CD4-positive, alpha-beta T cell treated with Interleukin-12 subunit alpha and Interleukin-12 subunit beta, for 1 hour (primary cell): ENCODE measurements around the gene TPX2.

Experiments used
- DNase-seq: peaks from one replicate; pipeline ENCODE4 v3.0.0-alpha.2; 2020

Gene TPX2

DNA sequence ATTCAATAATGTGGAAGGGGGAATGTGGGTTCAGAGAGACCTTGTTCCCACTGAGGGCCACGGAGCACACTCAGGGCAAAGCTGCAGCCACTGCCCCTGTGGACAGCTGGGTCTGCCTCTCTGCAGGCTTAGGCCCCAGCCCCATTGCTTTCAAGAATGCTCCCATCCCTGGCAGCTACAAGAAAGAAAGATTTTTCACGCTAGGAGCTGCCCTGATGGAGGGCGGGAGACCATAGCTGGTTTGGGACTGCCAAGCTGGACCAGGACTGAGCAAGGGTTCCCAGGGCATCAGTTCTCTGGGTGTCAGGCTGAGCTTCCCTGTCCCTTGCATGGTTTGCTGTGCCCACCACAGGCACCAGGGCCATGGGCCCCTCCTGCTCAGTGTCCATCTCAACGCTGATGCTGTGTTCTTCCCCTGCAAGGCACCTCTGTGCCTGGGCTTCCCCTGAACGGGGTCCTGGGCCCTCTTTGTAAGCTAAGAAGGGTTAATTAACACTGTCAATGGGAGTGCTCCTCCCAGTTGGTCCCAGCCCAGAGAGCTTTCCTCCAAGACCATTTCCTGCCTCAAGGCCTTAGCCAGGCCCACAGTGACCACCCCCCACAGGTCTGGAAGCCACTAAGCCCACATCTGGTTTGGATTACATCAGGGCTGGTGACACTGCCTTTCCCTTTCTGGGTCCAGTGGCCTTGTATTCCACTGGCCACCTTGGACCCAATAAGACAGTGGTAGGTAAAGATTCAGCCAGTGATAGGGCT lies 97.9 kb downstream of the TPX2 start:
- no peak for DNase-seq

DNA sequence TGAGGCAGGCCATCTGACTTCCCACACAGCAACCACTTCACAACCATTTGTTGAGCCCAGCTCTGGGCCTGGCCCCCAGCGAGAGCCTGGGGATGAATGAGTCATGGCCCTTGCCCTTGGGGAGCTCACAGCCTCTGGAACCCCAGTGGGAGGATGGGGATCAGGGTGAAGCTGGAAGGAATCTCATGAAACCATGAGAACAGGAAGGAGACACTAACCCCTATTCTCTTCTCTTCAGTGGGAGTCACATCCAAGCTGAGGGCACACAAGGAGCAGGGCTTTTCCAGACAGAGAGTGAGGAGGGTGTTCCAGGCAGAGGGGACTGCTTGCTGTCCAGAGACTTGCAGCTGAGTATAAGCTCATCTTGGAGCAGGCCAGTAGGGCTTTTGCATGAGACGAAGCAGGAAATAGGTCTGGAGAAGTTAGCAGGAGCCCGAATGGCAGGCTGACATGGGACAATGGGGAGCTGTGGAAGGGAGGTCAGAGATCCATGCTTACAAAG lies 98.9 kb downstream of the TPX2 start:
- no peak for DNase-seq

DNA sequence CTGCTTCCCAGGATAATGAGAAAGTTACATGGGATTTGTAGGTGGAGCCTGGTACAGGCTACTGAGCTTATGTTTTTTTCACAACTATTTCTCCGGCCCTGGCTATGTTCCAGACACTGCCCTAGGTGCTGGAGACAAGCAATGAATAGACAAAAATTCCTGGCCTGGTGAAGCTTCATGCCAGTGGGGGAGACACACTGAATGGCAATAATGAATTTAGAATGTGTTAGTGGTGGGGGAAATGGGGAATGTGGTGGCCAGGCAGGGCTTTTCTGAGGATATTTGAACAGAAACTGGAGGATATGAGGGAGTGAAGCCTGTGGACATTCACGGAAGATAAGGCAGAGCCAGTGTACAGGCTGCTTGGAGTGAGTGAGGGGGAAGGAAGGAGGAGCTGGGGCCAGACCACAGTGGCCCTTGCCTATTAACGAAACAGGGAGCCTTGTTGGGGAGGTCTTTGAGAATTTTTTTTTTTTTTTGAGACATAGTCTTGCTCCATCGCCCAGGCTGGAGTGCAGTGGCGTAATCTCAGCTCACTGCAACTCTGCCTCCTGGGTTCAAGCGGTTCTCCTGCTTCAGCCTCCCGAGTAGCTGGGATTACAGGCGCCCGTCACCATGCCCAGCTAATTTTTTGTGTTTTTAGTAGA lies 99.7 kb downstream of the TPX2 start:
- DNase-seq = no peak

DNA sequence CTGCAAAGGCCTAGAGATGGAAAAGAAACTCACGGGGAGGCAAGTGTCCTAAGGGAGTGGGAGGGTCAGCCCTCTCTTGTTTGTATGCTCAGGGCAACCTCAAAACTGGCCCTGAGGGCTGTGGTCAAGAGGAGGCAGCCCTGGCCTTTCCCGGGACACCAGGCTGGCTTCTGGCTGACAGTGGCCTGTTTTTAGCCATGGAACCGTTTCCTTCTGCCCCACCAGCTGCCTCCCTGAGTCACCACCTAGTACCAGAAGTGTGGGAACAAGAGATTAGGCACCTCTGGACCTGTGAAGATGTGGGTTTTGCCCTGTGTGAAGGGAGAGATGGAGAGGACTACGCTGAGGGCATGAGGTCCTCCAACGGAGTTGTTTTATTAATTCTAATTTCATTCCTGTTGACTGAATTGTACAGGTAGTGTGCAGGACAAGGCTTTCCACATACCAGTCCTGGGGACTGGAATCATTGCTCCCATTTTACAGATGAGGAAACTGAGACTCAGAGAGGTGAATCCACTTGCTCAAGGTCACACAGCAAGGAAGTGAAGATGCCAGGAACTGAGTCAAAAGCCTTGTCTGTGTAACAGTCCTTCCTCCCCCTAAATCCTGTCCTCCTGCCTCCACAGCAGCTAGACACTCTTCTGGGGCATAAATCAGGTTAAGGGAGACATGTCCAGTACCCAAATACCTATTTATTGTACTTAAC lies 100.8 kb downstream of the TPX2 start:
- DNase-seq = no peak

DNA sequence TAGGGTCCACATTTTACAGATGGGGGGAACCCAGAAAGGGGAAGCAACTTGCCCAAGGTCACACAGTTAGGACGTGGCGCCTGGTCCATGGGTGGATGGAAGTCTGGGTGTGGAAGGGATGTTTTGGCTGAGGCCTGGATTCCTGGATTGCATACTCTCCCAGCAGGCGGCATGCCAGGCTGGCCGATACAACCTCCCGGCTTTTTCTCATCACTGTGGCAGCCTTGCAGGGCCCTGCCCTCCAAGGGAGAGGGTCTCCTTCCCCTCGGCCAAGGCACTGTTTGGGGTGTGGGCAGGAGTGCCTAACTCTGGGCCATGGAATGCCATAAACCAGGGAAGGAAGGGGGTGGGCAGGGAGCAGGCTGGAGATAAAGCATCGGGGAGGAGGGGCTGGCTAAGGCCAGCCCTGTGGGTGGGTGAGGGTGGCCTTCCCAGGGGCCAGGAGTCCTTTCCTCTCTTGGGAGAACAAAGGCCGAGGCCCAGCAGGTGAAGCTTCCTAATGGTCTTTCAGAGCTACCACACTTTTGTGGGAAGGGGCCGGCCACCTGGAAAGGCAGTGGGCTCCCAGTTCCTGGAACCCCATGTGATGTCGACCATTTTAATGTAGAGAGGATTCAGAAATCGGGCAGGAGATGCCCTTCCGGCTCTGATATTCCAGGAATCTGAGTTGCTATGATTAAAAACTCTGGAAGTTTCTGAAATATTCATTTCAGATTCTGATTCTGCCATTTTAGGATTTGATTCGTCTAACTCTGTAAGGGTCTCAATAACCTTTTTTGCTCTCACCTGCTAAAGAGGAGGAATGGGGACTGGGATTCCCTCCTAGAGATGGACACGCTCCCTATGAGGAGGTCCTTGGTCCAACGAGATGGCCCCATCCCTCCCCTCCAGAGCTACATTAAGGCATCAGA lies 102.1 kb downstream of the TPX2 start:
- no peak for DNase-seq

DNA sequence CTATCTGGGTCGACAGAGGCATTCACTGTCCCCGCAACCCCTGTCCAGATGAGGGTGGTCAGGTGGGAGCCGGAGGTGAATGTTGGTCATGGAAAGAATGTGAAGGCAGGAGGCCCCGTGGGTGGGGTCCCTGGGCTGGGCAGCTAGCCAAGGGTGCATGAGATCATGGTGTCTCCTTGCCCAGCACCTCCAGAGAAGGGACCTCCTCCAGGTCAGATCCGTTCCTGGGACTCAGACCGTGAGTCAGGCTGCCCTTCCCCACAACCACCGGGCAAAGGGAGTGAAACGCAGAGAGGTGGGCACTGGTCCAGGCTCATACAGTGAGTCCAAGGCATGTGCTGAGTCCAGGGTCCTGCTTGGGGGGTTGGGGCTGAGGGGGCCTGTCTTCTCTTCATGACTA lies 102.8 kb downstream of the TPX2 start:
- DNase-seq = no peak

DNA sequence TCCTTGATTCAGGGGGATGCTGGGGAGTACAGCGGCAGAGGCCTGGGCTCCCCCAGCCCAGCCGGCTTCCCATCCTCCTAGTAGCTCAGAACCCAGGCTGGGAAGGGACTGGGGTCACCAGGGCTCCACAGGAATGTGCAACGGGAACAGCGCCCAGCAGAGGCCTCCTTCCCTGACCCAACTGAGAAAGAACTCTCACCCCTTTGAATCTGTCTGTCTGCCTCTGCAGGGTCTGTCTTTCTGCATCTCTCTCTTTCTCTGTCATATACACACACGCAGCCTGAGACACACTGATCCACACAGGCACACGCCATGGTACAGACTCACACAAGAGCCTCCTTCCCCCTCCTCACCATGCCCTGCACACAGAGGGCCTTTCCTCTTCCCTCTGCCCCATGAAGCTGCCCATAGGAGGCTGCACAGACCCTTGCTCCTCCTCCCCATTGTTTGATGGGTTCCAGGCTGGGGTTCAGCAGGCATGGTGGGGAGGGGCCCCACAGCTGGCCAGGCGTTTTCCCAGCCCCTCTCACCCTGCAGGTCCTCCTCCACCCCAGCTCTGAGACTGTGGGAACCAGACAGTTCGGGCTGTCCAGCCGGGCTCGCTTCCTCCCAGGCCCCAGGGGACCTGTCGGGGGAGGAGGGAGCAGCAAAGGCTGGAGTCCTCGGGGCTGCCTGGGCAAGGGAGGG lies 103.5 kb downstream of the TPX2 start:
- DNase-seq = no peak

DNA sequence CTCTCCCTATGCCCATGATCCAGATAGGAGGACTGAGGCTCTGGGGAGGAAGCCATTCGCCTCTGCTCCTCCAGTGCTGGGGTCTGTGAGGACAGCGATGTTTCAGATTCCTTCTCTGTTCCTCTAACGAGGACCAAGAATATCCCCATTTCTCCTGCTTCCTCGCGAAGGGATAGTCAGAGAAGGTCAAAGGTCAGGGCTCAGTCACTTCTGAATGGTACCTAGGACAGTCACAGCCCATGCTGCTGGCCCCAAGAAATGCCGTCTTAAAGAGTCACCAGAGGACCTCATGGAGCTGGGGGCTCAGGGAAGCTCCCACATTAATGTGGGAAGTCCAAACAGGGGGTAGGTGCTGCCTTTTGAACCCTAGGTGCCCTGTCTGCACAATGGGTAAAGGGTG lies 104.2 kb downstream of the TPX2 start:
- no peak for DNase-seq

DNA sequence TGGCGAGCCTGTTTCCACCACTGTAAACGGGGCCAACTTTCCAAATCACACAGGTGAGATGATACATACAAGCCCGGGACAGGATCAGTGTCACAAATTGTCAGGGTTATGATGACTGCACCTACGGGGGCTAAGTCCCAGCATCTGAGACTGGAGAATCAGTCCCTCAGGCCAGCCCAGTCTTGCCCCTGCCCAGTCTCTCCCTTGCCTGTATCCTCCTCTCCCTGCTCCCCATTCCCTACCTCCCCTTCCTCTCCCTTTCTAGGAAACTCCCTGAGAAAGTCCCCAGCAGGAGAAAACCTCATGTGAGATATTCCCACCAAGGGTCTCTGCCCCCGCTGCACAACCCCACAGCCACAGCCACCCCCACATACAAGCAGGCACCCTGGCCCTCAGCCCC lies 104.8 kb downstream of the TPX2 start:
- no peak for DNase-seq

DNA sequence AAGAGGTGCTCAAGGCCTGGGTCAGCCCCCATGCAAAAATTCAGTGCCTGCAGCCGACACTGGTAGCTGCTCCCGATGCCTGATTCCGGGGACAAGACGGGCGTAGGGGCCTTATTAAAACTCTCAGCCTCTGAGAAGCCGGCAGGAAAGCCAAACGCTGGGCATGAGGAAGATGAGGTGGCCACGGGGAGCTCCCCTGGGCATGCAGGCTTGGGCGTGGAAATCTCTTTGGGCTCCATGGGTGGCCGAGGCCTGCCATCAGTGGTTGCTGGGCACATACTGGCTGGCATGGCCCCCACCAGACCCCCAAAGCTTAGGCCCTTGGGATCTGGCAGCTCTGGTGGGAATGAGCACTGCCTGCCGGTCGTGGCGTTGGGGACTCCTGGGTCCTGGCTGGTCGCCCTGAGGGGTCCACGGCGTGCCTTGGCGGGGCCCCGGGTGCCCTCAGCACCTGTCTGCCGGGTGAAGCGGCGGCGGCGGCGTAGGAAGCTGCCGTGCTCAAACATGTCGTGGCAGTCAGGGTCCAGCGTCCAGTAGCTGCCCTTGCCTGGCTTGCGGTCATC lies 105.7 kb downstream of the TPX2 start:
- DNase-seq = no peak

DNA sequence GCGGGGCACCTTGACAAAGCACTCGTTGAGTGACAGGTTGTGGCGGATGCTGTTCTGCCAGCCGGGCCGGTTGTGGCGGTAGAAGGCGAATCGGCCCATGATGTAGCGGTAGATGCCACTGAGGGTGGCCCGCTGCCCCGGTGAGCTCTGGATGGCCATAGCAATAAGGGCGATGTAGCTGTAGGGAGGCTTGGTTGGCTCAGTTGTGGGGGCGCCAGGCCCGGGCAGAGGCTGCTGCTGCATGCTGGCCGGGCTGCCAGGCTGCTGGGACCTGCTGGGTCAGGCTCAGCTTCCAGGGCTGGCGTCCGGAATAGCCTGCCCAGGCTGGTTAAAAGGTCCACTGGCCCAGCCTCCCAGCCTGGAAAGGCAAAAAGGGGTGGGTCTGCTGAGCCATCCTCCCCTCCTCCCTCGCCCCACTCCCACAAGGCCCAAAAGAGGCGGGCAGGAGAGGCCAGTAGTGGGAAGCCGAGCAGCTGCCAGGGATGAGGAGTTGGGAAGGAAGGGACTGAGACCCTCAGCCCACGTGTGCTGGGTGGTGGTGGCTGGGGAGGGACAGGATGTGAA lies 106.3 kb downstream of the TPX2 start, which contains the start of gene FOXS1:
Gene FOXS1 (minus strand): TSS at position 305 of the 564 bp plus-strand sequence. CDS start 62 bp downstream, at position 243.
- no peak for DNase-seq

DNA sequence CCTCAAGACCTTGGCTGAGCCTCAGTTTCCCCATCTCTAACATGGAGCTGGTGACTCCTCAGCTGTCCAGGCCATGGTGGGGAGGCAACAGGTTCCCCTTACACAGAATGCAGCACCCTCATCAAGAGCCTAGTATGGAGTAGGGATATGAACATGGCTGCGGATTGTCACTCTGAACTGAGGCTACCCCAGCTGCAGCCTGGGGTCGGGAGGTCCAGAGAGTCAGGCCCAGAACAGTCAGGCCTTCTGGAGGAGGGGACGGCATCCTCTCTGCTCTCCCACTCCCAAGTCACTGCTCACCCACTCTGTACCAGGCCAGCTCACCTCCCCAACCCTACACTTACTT lies 107.7 kb downstream of the TPX2 start:
- DNase-seq = no peak

DNA sequence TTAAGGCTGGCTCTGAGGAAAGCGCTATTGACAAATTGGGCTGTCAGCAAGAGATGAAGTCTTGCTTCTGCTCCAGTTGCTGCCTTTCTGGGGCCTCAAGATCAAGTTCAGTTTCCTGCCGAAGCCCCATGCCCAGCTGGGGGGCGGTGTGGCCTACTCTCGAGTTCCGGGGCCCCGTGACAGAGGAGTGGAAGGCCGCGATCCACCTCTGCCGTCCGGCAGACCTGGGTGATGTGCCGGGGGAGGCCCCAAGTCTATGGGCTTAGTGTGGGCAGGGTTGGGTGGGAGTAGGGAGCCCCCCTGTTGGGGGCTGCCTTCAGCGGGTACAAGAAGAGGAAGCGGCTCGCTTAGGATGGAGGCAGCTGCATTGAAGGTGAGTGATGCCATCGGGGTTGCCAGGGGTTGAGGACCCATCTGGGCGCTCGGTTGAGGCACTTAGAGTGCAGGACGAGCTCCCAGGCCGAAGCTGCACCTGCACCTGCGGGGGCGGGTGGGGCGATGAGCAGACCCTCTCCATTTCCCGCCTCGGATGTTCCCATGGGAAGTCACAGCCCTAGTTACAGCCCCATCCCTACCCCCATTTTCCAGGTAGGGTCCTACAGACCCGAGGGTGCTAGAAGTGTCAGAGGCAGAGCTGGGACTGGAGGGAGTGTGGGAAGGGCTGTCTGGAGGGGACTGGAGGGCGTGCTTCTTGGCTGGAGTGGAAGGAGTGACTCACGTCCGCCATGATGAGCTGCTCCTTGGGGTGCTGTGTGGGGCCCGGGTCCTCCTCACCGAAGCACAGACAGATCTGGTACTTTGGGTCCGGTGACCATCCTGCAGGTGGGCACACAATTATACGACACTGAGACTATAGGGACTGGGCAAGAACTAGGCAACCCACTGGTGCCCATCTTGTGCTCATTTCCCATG lies 109.3 kb downstream of the TPX2 start:
- no peak for DNase-seq

DNA sequence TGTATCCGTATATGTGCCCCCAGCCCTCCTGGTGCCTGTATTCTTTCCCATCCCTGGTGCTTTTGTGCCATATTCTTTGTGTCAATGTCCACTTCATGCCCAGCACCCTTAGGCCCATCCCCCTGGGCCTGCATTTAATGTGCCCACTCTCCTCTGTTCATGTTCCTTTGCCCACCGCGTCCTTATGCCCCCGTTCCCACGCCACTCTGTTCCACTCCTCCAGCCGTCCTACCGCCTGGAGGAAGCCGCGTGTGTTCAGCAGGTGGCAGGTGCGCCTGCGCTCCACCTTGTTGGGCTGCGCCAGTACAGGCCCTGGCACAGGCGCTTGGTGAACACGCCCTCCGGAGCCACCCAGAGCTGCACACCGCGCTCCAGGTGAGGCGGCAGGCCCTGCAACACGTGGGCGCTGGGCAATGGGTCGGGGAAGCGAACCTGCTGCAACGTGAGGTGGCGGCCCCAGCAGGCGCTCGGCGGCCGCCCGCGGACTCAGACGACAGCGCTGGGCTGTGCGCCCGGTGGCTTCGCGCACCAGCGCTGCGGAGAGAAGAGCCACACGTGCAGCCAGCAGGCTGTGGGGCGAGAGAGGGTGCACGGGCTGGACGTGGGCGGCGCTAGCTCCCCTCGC lies 110.3 kb downstream of the TPX2 start:
- DNase-seq = no peak
